HAP-1 (cell line): ENCODE data around the gene CPA4.
"Not testable (repeated sequence)": the region's sequence is repeated elsewhere in the genome, so short reads cannot be mapped to it uniquely, and the experiment has no call there.

Experiments used
- DNase-seq, 2 experiments: peaks; one replicate each; pipeline ENCODE4 v3.0.0-alpha.2; 2016 to 2020; ENCODE audit warnings: low spot score in 2 of 2
- H3K27me3 ChIP-seq: fragments of 250-450 bp; sonication (Bioruptor Pico); 2 replicates; pipeline ENCODE4 v1.5.1; 2020; ENCODE audit warnings: low read depth, mild to moderate bottlenecking, moderate library complexity
- H3K36me3 ChIP-seq: fragments of 250-450 bp; sonication (Bioruptor Pico); replicated peaks from 2 replicates; pipeline ENCODE4 v1.5.1; 2020; ENCODE audit warnings: mild to moderate bottlenecking
- H3K4me1 ChIP-seq: fragments of 250-450 bp; sonication (Bioruptor Pico); 2 replicates; pipeline ENCODE4 v1.5.1; 2020; ENCODE audit warnings: mild to moderate bottlenecking
- H3K4me3 ChIP-seq: fragments of 250-450 bp; sonication (Bioruptor Pico); 2 replicates; pipeline ENCODE4 v1.5.1; 2020; ENCODE audit warnings: mild to moderate bottlenecking, moderate library complexity
- H3K9me3 ChIP-seq: fragments of 250-450 bp; sonication (Bioruptor Pico); 2 replicates; pipeline ENCODE4 v1.5.1; 2020; ENCODE audit warnings: mild to moderate bottlenecking, moderate library complexity
- in situ Hi-C: fragments of 300-500 bp; cut with MboI; formaldehyde crosslinking; loops from 3 replicates; pipeline ENCODE4 v1.14.3; 2020; ENCODE audit warnings: low sequenced_read_pairs, inconsistent platforms, mixed read lengths

Gene CPA4

GRCh38 chr7:130292682-130293257 lies at the start of gene CPA4:
Gene CPA4 (plus strand): TSS chr7:130293161. CDS start chr7:130293181, 20 bp downstream.
- Histone ChIP-seq H3K27me3 (no peaks in the 10 kb centered on the region), H3K9me3 (no peaks in the 10 kb centered on the region), H3K4me3 (no peak within 1 kb of the TSS), H3K4me1 (no peaks in the 10 kb centered on the region), H3K36me3 (no peaks in the 10 kb centered on the region)
- DNase-seq, result no peak
- in situ Hi-C loops, result no loop called here

GRCh38 chr7:130243486-130243885 lies 49.5 kb upstream of the CPA4 start:
- in situ Hi-C loops, result loop anchor here (25.0 kb wide), 1 partner anchor 519 kb away; no protein-coding TSS in a partner anchor
- not testable (repeated sequence) for H3K36me3 ChIP-seq, H3K4me3 ChIP-seq, H3K27me3 ChIP-seq, DNase-seq, H3K9me3 ChIP-seq, H3K4me1 ChIP-seq

- not testable (repeated sequence) for H3K36me3 ChIP-seq, H3K4me3 ChIP-seq, DNase-seq, H3K4me1 ChIP-seq, H3K27me3 ChIP-seq, H3K9me3 ChIP-seq
- in situ Hi-C loops, result loop anchor here (25.0 kb wide), 1 partner anchor 516 kb away; no protein-coding TSS in a partner anchor
Observed at GRCh38 chr7:130246491-130246890, 46.5 kb upstream of the CPA4 start.

- not testable (repeated sequence) for H3K27me3 ChIP-seq, H3K9me3 ChIP-seq, DNase-seq, H3K4me3 ChIP-seq, H3K4me1 ChIP-seq, H3K36me3 ChIP-seq
- in situ Hi-C loops, result loop anchor here (25.0 kb wide), 1 partner anchor 513 kb away; no protein-coding TSS in a partner anchor
Observed at GRCh38 chr7:130248842-130249241, 44.1 kb upstream of the CPA4 start.

GRCh38 chr7:130249626-130250025 lies 43.3 kb upstream of the CPA4 start:
- H3K27me3 ChIP-seq, DNase-seq, H3K9me3 ChIP-seq, H3K4me3 ChIP-seq, H3K36me3 ChIP-seq, H3K4me1 ChIP-seq: not testable (repeated sequence)
- in situ Hi-C loops, result loop anchor here (25.0 kb wide), 1 partner anchor 513 kb away; no protein-coding TSS in a partner anchor

GRCh38 chr7:130254555-130254954 lies 38.4 kb upstream of the CPA4 start:
- Histone ChIP-seq H3K9me3 (no peaks in the 10 kb centered on the region), H3K4me3 (no peak overlapping the region), H3K36me3 (no peaks in the 10 kb centered on the region), H3K27me3 (no peaks in the 10 kb centered on the region), H3K4me1 (peaks cover 16% of the 10 kb centered on the region)
- in situ Hi-C loops, result no loop called here
- DNase-seq, result no peak

GRCh38 chr7:130256704-130257103 lies 36.3 kb upstream of the CPA4 start:
- in situ Hi-C loops, result no loop called here
- Histone ChIP-seq H3K4me1 (peaks cover 16% of the 10 kb centered on the region), H3K27me3 (no peaks in the 10 kb centered on the region), H3K9me3 (no peaks in the 10 kb centered on the region), H3K36me3 (no peaks in the 10 kb centered on the region), H3K4me3 (no peak overlapping the region)
- DNase-seq, result peak; percentile 63 to 90

GRCh38 chr7:130258494-130259078 lies 34.4 kb upstream of the CPA4 start:
- no peak for DNase-seq
- H3K36me3 ChIP-seq, result no peaks in the 10 kb centered on the region
- H3K27me3 ChIP-seq, result no peaks in the 10 kb centered on the region
- in situ Hi-C loops, result no loop called here
- peaks cover 24% of the 10 kb centered on the region for H3K4me1 ChIP-seq
- no peaks in the 10 kb centered on the region for H3K9me3 ChIP-seq
- H3K4me3 ChIP-seq, result no peak overlapping the region

GRCh38 chr7:130262448-130262847 lies 30.5 kb upstream of the CPA4 start:
- in situ Hi-C loops, result no loop called here
- no peaks in the 10 kb centered on the region for H3K27me3 ChIP-seq
- H3K4me3 ChIP-seq, result no peak overlapping the region
- DNase-seq, result no peak
- no peaks in the 10 kb centered on the region for H3K9me3 ChIP-seq
- peaks cover 26% of the 10 kb centered on the region for H3K4me1 ChIP-seq
- H3K36me3 ChIP-seq, result no peaks in the 10 kb centered on the region

- in situ Hi-C loops, result no loop called here
- DNase-seq, result no peak
- Histone ChIP-seq H3K27me3 (no peaks in the 10 kb centered on the region), H3K36me3 (no peaks in the 10 kb centered on the region), H3K4me1 (peaks cover 21% of the 10 kb centered on the region), H3K4me3 (no peak overlapping the region), H3K9me3 (no peaks in the 10 kb centered on the region)
Observed at GRCh38 chr7:130263130-130263529, 29.8 kb upstream of the CPA4 start.

GRCh38 chr7:130266258-130266960 lies 26.6 kb upstream of the CPA4 start, which contains the start of gene CPA2:
Gene CPA2 (plus strand): TSS chr7:130266863. CDS start chr7:130266882, 19 bp downstream.
- no peaks in the 10 kb centered on the region for H3K36me3 ChIP-seq
- in situ Hi-C loops, result no loop called here
- H3K4me1 ChIP-seq, result peaks cover 22% of the 10 kb centered on the region
- DNase-seq, result no peak
- H3K27me3 ChIP-seq, result no peaks in the 10 kb centered on the region
- H3K4me3 ChIP-seq, result no peak within 1 kb of the TSS
- no peaks in the 10 kb centered on the region for H3K9me3 ChIP-seq

- in situ Hi-C loops, result no loop called here
- peaks cover 27% of the 10 kb centered on the region for H3K4me1 ChIP-seq
- H3K4me3 ChIP-seq, result no peak overlapping the region
- H3K9me3 ChIP-seq, result no peaks in the 10 kb centered on the region
- DNase-seq, result no peak
- no peaks in the 10 kb centered on the region for H3K27me3 ChIP-seq
- no peaks in the 10 kb centered on the region for H3K36me3 ChIP-seq
Observed at GRCh38 chr7:130266961-130267321, 26.0 kb upstream of the CPA4 start.

- in situ Hi-C loops, result no loop called here
- H3K4me1 ChIP-seq, result peaks cover 31% of the 10 kb centered on the region
- no peak for DNase-seq
- no peaks in the 10 kb centered on the region for H3K36me3 ChIP-seq
- H3K9me3 ChIP-seq, result no peaks in the 10 kb centered on the region
- H3K4me3 ChIP-seq, result no peak overlapping the region
- no peaks in the 10 kb centered on the region for H3K27me3 ChIP-seq
Observed at GRCh38 chr7:130268463-130269317, 24.3 kb upstream of the CPA4 start.
